OCI-LY1 (cell line): ENCODE results near the gene USP43.

Experiments used
- H2AFZ ChIP-seq: fragments of 200-600 bp; sonication (generic), shearing (Covaris generic); 2 replicates; pipeline ENCODE4 v1.6.0; 2014; ENCODE audit warnings: antibody characterized with exemption, mild to moderate bottlenecking, low read length
- H3F3A ChIP-seq: fragments of 200-600 bp; sonication (generic), shearing (Covaris generic); 2 replicates; pipeline ENCODE4 v1.6.0; 2014; ENCODE audit warnings: mild to moderate bottlenecking, antibody characterized with exemption, low read length, moderate library complexity; ENCODE audit not compliant: insufficient read depth
- H3K27ac ChIP-seq: fragments of 200-600 bp; sonication (generic); 2 replicates; pipeline ENCODE4 v1.5.1; 2014; ENCODE audit warnings: low read length, mixed run types, mild to moderate bottlenecking, low read depth; ENCODE audit not compliant: poor library complexity, severe bottlenecking
- H3K27me3 ChIP-seq: fragments of 200-600 bp; sonication (generic); 2 replicates; pipeline ENCODE4 v1.6.0; 2014; ENCODE audit warnings: antibody characterized with exemption, mild to moderate bottlenecking, low read length, moderate library complexity; ENCODE audit not compliant: insufficient read depth
- H3K36me3 ChIP-seq: fragments of 200-600 bp; sonication (generic); 2 replicates; pipeline ENCODE4 v1.6.1; 2014; ENCODE audit warnings: mild to moderate bottlenecking, antibody characterized with exemption, low read length, moderate library complexity, mixed read lengths; ENCODE audit not compliant: insufficient read depth
- H3K4me1 ChIP-seq: fragments of 200-600 bp; sonication (generic); 2 replicates; pipeline ENCODE4 v1.5.1; 2014; ENCODE audit warnings: mild to moderate bottlenecking, low read length, moderate library complexity; ENCODE audit not compliant: insufficient read depth, severe bottlenecking
- H3K4me2 ChIP-seq: fragments of 200-600 bp; sonication (generic), shearing (Covaris generic); 2 replicates; pipeline ENCODE4 v1.6.1; 2014; ENCODE audit warnings: low read length
- H3K4me3 ChIP-seq: fragments of 200-600 bp; sonication (generic); 2 replicates; pipeline ENCODE4 v1.5.1; 2014; ENCODE audit warnings: low read length, low read depth, mild to moderate bottlenecking, mixed read lengths; ENCODE audit not compliant: poor library complexity, severe bottlenecking
- H3K79me2 ChIP-seq: fragments of 200-600 bp; shearing (Covaris generic); 2 replicates; pipeline ENCODE4 v1.6.1; 2016; ENCODE audit warnings: mixed run types, low read length, mixed read lengths; ENCODE audit not compliant: insufficient read depth
- H3K9ac ChIP-seq: fragments of 200-600 bp; sonication (generic), shearing (Covaris generic); 2 replicates; pipeline ENCODE4 v1.6.1; 2014; ENCODE audit warnings: mild to moderate bottlenecking, low read length, mixed read lengths
- H3K9me2 ChIP-seq: fragments of 200-600 bp; sonication (generic), shearing (Covaris generic); 2 replicates; pipeline ENCODE4 v1.6.1; 2014; ENCODE audit warnings: low read depth, mild to moderate bottlenecking, low read length, mixed read lengths
- H3K9me3 ChIP-seq: fragments of 200-600 bp; shearing (Covaris generic); 2 replicates; pipeline ENCODE4 v1.6.1; 2014; ENCODE audit warnings: low read length, mixed read lengths
- H4K20me1 ChIP-seq: fragments of 200-600 bp; sonication (generic), shearing (Covaris generic); 2 replicates; pipeline ENCODE4 v1.6.0; 2016; ENCODE audit warnings: mild to moderate bottlenecking, low read length; ENCODE audit not compliant: insufficient read depth
- CTCF ChIP-seq: fragments of 200-600 bp; sonication (generic), shearing (Covaris generic); IDR thresholded peaks from 2 replicates; pipeline ENCODE4 v1.5.1; 2017; ENCODE audit warnings: mild to moderate bottlenecking, antibody characterized with exemption, low read length, moderate library complexity, mixed read lengths
- EZH2 ChIP-seq: fragments of 200-600 bp; sonication (generic), shearing (Covaris generic); IDR thresholded peaks from 2 replicates; pipeline ENCODE4 v1.8.0; 2017; ENCODE audit warnings: borderline replicate concordance, mixed run types, mild to moderate bottlenecking, antibody characterized with exemption, low read length, moderate library complexity, mixed read lengths

Gene USP43

GRCh38 chr17:9666461-9667050, 21.2 kb downstream of the USP43 start:
- Histone ChIP-seq H4K20me1 (no peaks in the 10 kb centered on the region), H3K9me2 (no peaks in the 10 kb centered on the region), H3F3A (no peaks in the 10 kb centered on the region), H3K27ac (no peak overlapping the region), H3K79me2 (no peaks in the 10 kb centered on the region), H3K27me3 (no peaks in the 10 kb centered on the region), H3K9ac (no peak overlapping the region), H3K4me2 (no peak overlapping the region), H2AFZ (no peak overlapping the region), H3K36me3 (no peaks in the 10 kb centered on the region), H3K4me3 (no peak overlapping the region), H3K9me3 (no peaks in the 10 kb centered on the region), H3K4me1 (no peaks in the 10 kb centered on the region)
- TF ChIP-seq CTCF = no peak
- no peak for TF ChIP-seq EZH2

- no peak for TF ChIP-seq CTCF
- TF ChIP-seq EZH2 = no peak
- Histone ChIP-seq H3K79me2 (no peaks in the 10 kb centered on the region), H3K4me1 (no peaks in the 10 kb centered on the region), H3K9ac (no peak overlapping the region), H3K9me3 (no peaks in the 10 kb centered on the region), H4K20me1 (no peaks in the 10 kb centered on the region), H3K9me2 (no peaks in the 10 kb centered on the region), H3F3A (no peaks in the 10 kb centered on the region), H3K27me3 (no peaks in the 10 kb centered on the region), H3K4me2 (no peak overlapping the region), H3K4me3 (no peak overlapping the region), H3K27ac (no peak overlapping the region), H3K36me3 (no peaks in the 10 kb centered on the region), H2AFZ (no peak overlapping the region)
These were observed 23.2 kb downstream of the USP43 start for GRCh38 chr17:9668517-9668916.

GRCh38 chr17:9669551-9670008, 24.3 kb downstream of the USP43 start:
- no peaks in the 10 kb centered on the region for H4K20me1 ChIP-seq
- no peak for TF ChIP-seq EZH2
- TF ChIP-seq CTCF = no peak
- no peaks in the 10 kb centered on the region for H3F3A ChIP-seq
- H3K4me1 ChIP-seq = no peaks in the 10 kb centered on the region
- no peak overlapping the region for H3K4me2 ChIP-seq
- H3K36me3 ChIP-seq = no peaks in the 10 kb centered on the region
- no peak overlapping the region for H2AFZ ChIP-seq
- H3K9ac ChIP-seq = no peak overlapping the region
- no peaks in the 10 kb centered on the region for H3K79me2 ChIP-seq
- no peak overlapping the region for H3K27ac ChIP-seq
- no peak overlapping the region for H3K4me3 ChIP-seq
- no peaks in the 10 kb centered on the region for H3K9me2 ChIP-seq
- no peaks in the 10 kb centered on the region for H3K9me3 ChIP-seq
- H3K27me3 ChIP-seq = no peaks in the 10 kb centered on the region
